ENCODE results near the gene BNC2.

DNA sequence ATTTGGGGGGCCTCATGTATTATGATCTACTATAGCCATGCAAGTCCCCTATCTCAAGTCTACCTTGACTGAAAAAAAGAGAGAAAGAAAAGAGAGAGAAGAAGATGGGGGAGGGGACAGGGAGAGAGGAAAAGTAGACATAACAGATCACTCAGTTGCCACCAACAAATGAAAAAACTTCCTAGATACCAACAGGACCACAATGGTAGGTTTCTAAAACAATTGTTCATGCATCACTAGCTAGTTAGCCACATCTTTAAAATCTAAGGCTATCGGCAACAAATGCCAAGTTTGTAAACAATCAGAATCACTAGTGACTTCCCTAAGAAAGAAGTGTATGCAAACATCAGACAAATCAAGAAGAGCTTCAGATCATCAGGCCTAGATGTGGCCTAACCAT, 328.2 kb downstream of the BNC2 start:
- TF ChIP-seq, protein P1, sequence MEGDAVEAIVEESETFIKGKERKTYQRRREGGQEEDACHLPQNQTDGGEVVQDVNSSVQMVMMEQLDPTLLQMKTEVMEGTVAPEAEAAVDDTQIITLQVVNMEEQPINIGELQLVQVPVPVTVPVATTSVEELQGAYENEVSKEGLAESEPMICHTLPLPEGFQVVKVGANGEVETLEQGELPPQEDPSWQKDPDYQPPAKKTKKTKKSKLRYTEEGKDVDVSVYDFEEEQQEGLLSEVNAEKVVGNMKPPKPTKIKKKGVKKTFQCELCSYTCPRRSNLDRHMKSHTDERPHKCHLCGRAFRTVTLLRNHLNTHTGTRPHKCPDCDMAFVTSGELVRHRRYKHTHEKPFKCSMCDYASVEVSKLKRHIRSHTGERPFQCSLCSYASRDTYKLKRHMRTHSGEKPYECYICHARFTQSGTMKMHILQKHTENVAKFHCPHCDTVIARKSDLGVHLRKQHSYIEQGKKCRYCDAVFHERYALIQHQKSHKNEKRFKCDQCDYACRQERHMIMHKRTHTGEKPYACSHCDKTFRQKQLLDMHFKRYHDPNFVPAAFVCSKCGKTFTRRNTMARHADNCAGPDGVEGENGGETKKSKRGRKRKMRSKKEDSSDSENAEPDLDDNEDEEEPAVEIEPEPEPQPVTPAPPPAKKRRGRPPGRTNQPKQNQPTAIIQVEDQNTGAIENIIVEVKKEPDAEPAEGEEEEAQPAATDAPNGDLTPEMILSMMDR (IDR thresholded peaks at IDR 0.05; ENCODE audit: insufficient read depth, low read length), result no peak
- TF ChIP-seq GABPA (IDR thresholded peaks at IDR 0.05; ENCODE audit: low read depth) (no peak), POLR2AphosphoS5 (IDR thresholded peaks at IDR 0.05; ENCODE audit: low read depth) (no peak)
- TF ChIP-seq, protein P2, sequence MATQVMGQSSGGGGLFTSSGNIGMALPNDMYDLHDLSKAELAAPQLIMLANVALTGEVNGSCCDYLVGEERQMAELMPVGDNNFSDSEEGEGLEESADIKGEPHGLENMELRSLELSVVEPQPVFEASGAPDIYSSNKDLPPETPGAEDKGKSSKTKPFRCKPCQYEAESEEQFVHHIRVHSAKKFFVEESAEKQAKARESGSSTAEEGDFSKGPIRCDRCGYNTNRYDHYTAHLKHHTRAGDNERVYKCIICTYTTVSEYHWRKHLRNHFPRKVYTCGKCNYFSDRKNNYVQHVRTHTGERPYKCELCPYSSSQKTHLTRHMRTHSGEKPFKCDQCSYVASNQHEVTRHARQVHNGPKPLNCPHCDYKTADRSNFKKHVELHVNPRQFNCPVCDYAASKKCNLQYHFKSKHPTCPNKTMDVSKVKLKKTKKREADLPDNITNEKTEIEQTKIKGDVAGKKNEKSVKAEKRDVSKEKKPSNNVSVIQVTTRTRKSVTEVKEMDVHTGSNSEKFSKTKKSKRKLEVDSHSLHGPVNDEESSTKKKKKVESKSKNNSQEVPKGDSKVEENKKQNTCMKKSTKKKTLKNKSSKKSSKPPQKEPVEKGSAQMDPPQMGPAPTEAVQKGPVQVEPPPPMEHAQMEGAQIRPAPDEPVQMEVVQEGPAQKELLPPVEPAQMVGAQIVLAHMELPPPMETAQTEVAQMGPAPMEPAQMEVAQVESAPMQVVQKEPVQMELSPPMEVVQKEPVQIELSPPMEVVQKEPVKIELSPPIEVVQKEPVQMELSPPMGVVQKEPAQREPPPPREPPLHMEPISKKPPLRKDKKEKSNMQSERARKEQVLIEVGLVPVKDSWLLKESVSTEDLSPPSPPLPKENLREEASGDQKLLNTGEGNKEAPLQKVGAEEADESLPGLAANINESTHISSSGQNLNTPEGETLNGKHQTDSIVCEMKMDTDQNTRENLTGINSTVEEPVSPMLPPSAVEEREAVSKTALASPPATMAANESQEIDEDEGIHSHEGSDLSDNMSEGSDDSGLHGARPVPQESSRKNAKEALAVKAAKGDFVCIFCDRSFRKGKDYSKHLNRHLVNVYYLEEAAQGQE (IDR thresholded peaks at IDR 0.05; ENCODE audit: insufficient replicate concordance, low read depth), result no peak
